GM19193 (cell line): Measurements from ENCODE around the gene XYLT1.

Source experiments
- POLR2A ChIP-seq: IDR thresholded peaks from 4 replicates; pipeline ENCODE4 v1.6.1; 2011; ENCODE audit not compliant: insufficient read depth, insufficient read length; ENCODE audit errors: extremely low read depth

The XYLT1 gene

GRCh38 chr16:17286443-17286842 is 184.3 kb downstream of the XYLT1 start:
- TF ChIP-seq POLR2A = no peak

GRCh38 chr16:17283016-17283415 is 187.7 kb downstream of the XYLT1 start:
- no peak for TF ChIP-seq POLR2A

GRCh38 chr16:17282247-17282646 is 188.5 kb downstream of the XYLT1 start:
- TF ChIP-seq POLR2A = no peak

DNA sequence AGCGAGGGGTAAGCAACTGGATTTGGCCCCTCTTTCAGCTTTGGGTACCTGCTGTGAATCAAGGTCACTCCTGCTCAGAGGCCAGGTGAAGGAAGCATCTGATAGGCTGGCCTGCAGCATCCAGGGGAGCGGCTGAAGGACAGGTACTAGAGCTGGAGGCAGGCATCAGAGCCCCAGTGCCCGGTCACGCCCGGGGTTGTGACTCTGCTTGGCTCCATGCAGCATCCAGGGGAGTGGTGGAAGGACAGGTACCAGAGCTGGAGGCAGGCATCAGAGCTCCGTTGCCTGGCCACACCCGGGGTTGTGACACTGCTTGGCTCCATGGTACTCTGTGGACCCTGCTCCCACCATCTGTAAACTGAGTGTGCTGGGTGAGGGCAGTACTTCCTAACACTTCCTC is 189.7 kb downstream of the XYLT1 start:
- no peak for TF ChIP-seq POLR2A

GRCh38 chr16:17278988-17279387 is 191.8 kb downstream of the XYLT1 start:
- TF ChIP-seq POLR2A = no peak

DNA sequence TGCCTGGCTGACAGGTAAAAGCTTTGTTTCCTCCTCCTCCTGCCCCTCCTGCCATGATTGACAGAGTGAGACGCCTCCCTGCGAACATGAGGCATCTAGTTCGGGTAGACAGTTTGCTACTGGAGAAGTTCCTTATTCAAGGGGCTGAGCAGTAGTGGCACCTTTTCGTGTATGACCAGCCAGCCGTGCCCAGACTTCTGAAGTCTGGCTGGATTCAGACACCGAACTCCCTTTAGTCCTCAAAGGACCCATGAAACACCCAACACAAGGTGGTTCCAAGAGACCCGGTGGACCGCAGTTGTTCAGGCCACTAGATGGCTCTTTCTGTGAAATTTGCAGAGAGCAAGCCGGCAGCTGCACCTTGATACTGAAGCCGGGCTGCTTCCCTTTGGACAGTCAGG is 192.8 kb downstream of the XYLT1 start:
- no peak for TF ChIP-seq POLR2A

DNA sequence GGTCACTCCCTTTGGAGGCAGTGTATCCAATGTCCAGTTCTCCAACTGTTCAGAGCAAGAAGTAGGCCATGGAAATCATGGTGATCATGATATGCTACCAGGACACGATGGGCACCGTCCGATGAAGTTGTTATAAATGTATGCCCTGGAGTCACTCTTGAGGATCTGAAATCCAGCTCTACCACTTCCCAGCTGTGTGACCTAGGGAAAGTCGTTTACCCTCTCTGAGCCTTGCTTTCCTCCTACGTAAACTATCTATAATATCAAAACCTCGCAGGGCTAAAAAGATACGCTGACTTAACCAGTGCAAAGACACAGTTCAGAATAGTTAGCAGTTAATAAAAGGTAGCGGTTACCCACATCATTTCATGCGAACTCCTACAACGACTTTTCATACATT is 194.2 kb downstream of the XYLT1 start:
- TF ChIP-seq POLR2A = no peak

- no peak for TF ChIP-seq POLR2A
Observed at GRCh38 chr16:17276010-17276530, 194.7 kb downstream of the XYLT1 start.

- TF ChIP-seq POLR2A = no peak
Observed at GRCh38 chr16:17275076-17276009, 195.4 kb downstream of the XYLT1 start.

- TF ChIP-seq POLR2A = no peak
Observed at GRCh38 chr16:17273142-17273561, 197.6 kb downstream of the XYLT1 start.

- TF ChIP-seq POLR2A = no peak
Observed at GRCh38 chr16:17272716-17273115, 198.0 kb downstream of the XYLT1 start.

- no peak for TF ChIP-seq POLR2A
Observed at GRCh38 chr16:17271687-17272086, 199.1 kb downstream of the XYLT1 start.

DNA sequence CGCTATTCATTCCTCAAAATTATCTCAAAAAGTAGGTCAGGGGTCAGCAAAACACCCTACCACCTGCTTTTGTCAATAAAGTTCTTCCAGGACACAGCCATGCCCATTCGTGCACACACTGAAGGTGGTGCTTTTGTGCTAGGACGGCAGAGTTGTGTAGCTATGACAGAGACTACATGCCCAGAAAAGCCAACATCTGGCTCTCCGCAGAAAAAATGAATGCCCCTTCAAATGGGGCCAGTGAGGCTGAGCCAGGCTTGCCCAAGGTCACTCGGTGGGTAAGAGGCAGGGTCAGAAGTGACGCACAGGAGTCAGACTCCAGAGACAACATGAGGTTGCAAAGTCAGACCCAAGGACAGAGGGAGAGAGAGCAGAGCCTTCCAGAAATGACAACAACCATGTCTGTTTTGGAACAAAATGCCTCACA is 200.1 kb downstream of the XYLT1 start:
- no peak for TF ChIP-seq POLR2A

- no peak for TF ChIP-seq POLR2A
Observed at GRCh38 chr16:17270111-17270510, 200.6 kb downstream of the XYLT1 start.

DNA sequence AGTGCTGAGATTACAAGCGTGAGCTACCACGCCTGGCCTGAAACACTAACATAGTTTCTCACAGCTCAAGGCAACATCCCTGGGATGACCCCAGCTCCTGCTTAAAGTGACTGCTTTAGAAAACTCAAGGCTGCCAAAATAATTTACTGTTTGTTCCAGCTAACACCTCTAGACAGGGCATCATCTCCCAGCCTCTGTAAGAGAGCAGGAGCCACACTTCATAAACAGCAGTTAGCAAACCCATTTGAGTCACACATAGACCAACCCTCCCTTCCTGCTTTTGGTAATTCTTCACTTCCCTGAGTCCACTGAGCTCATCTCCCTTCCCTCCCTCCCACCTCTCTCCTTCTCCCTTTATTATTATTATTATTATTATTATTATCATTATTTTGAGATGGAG is 201.3 kb downstream of the XYLT1 start:
- no peak for TF ChIP-seq POLR2A
